SK-N-SH treated with all-trans-retinoic acid at 6 μM for 48 hours (cell line): Measurements from ENCODE around the gene KCNK1.

Experiments
- ARNTL ChIP-seq: fragments of 450-650 bp; formaldehyde crosslinking; IDR thresholded peaks from 2 replicates; pipeline ENCODE4 v1.5.0; 2020; ENCODE audit warnings: low read depth, mild to moderate bottlenecking, moderate library complexity, borderline replicate concordance
- ESRRG ChIP-seq: fragments of 250-450 bp; sonication (Bioruptor Pico); IDR thresholded peaks from 2 replicates; pipeline ENCODE4 v1.6.1; 2021; ENCODE audit warnings: mild to moderate bottlenecking
- ISL1 ChIP-seq: fragments of 250-450 bp; sonication (Bioruptor Pico); IDR thresholded peaks from 2 replicates; pipeline ENCODE4 v2.1.2; 2022; ENCODE audit warnings: mild to moderate bottlenecking, moderate library complexity
- OSR1 ChIP-seq: fragments of 250-450 bp; sonication (Bioruptor Pico); IDR thresholded peaks from 2 replicates; pipeline ENCODE4 v1.8.0; 2022; ENCODE audit warnings: moderate library complexity, mild to moderate bottlenecking, inconsistent platforms
- PPARA ChIP-seq: fragments of 250-450 bp; sonication (Bioruptor Pico); IDR thresholded peaks from 2 replicates; pipeline ENCODE4 v1.5.0; 2020; ENCODE audit warnings: mild to moderate bottlenecking, borderline replicate concordance
- RARB ChIP-seq: fragments of 250-450 bp; sonication (Bioruptor Pico); IDR thresholded peaks from 2 replicates; pipeline ENCODE4 v1.8.0; 2021; ENCODE audit warnings: mild to moderate bottlenecking, moderate library complexity
- SNAI2 ChIP-seq: fragments of 250-450 bp; sonication (Bioruptor Pico); IDR thresholded peaks from 2 replicates; pipeline ENCODE4 v1.5.0; 2020; ENCODE audit warnings: mild to moderate bottlenecking, moderate library complexity
- TOX ChIP-seq: fragments of 250-450 bp; sonication (Bioruptor Pico); IDR thresholded peaks from 2 replicates; pipeline ENCODE4 v1.8.0; 2021; ENCODE audit warnings: mild to moderate bottlenecking, moderate library complexity, borderline replicate concordance
- ZFP30 ChIP-seq: fragments of 450-650 bp; formaldehyde crosslinking; IDR thresholded peaks from 2 replicates; pipeline ENCODE4 v1.5.0; 2022; ENCODE audit warnings: mild to moderate bottlenecking, moderate library complexity
- ZNF70 ChIP-seq: fragments of 450-650 bp; formaldehyde crosslinking; IDR thresholded peaks from 2 replicates; pipeline ENCODE4 v1.5.0; 2020; ENCODE audit warnings: mild to moderate bottlenecking, moderate library complexity
- TF ChIP-seq, protein P1 (sequence below): fragments of 250-450 bp; sonication (Bioruptor Pico); IDR thresholded peaks from 2 replicates; pipeline ENCODE4 v1.8.0; 2020; ENCODE audit warnings: mild to moderate bottlenecking, moderate library complexity, borderline replicate concordance
- TF ChIP-seq, protein P2 (sequence below): fragments of 250-450 bp; sonication (Bioruptor Pico); IDR thresholded peaks from 2 replicates; pipeline ENCODE4 v1.5.1; 2020; ENCODE audit warnings: low read depth, mild to moderate bottlenecking, moderate library complexity

DNA sequence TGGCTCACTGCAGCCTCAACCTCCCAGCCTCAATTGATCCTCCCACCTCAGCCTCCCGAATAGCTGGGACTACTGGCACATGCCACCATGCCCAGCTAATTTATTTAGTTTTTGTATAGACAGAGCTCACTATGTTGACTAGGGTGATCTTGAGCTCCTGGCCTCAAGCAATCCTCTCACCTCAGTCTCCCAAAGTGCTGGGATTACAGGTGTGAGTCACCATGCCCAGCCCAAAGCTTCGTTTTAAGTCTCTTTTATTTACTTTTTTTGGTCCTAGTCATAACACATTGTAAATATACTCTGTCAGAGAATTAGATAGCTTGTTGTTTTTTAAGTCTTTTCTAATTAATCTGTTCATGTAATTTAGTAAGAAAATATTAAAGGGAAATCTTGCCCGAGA is 42.8 kb downstream of the KCNK1 start:
- TF ChIP-seq, protein P1, sequence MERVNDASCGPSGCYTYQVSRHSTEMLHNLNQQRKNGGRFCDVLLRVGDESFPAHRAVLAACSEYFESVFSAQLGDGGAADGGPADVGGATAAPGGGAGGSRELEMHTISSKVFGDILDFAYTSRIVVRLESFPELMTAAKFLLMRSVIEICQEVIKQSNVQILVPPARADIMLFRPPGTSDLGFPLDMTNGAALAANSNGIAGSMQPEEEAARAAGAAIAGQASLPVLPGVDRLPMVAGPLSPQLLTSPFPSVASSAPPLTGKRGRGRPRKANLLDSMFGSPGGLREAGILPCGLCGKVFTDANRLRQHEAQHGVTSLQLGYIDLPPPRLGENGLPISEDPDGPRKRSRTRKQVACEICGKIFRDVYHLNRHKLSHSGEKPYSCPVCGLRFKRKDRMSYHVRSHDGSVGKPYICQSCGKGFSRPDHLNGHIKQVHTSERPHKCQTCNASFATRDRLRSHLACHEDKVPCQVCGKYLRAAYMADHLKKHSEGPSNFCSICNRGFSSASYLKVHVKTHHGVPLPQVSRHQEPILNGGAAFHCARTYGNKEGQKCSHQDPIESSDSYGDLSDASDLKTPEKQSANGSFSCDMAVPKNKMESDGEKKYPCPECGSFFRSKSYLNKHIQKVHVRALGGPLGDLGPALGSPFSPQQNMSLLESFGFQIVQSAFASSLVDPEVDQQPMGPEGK: no peak
- TF ChIP-seq ARNTL (no peak), RARB (CRISPR knock-in tag) (no peak), TOX (CRISPR knock-in tag) (no peak), ZFP30 (CRISPR knock-in tag) (no peak), OSR1 (no peak), ISL1 (CRISPR knock-in tag) (no peak), ESRRG (no peak), SNAI2 (CRISPR knock-in tag) (no peak), PPARA (CRISPR knock-in tag) (no peak), ZNF70 (CRISPR knock-in tag) (no peak)
- TF ChIP-seq, protein P2, sequence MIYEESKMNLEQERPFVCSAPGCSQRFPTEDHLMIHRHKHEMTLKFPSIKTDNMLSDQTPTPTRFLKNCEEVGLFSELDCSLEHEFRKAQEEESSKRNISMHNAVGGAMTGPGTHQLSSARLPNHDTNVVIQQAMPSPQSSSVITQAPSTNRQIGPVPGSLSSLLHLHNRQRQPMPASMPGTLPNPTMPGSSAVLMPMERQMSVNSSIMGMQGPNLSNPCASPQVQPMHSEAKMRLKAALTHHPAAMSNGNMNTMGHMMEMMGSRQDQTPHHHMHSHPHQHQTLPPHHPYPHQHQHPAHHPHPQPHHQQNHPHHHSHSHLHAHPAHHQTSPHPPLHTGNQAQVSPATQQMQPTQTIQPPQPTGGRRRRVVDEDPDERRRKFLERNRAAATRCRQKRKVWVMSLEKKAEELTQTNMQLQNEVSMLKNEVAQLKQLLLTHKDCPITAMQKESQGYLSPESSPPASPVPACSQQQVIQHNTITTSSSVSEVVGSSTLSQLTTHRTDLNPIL: no peak
